HFFc6 (cell line): ENCODE data around the gene MASTL. TPM values are rescaled to one million over a fixed set of nuclear protein-coding genes. Genes with fewer than 3 reads are reported as not detected.

Source experiments
- DNase-seq: peaks from one replicate; pipeline ENCODE4 v3.0.0-alpha.2; 2018
- H3K27ac Mint-ChIP-seq: 2 replicates; pipeline ENCODE4 v1.8.0; 2020; ENCODE audit warnings: mild to moderate bottlenecking, mixed read lengths
- H3K27me3 Mint-ChIP-seq: 2 replicates; pipeline ENCODE4 v1.8.0; 2021; ENCODE audit warnings: mild to moderate bottlenecking, moderate library complexity, mixed read lengths; ENCODE audit not compliant: insufficient read depth
- H3K36me3 Mint-ChIP-seq: 2 replicates; pipeline ENCODE4 v1.8.0; 2021; ENCODE audit warnings: low read depth, mixed read lengths
- H3K4me1 Mint-ChIP-seq: 2 replicates; pipeline ENCODE4 v1.8.0; 2020; ENCODE audit warnings: low read depth, mixed read lengths
- H3K4me3 Mint-ChIP-seq: 2 replicates; pipeline ENCODE4 v1.8.0; 2020; ENCODE audit warnings: mild to moderate bottlenecking, moderate library complexity, mixed read lengths
- H3K9me3 Mint-ChIP-seq: 2 replicates; pipeline ENCODE4 v1.8.0; 2020; ENCODE audit warnings: mild to moderate bottlenecking, mixed read lengths
- CTCF ChIP-seq: fragments of 200-600 bp; sonication (generic); IDR thresholded peaks from 2 replicates; pipeline ENCODE4 v1.5.0; 2021; ENCODE audit warnings: antibody characterized with exemption, mild to moderate bottlenecking
- total RNA-seq, 6 experiments: library from RNA; stranded (reverse); fragmentation: NEBNext Ultra II Directional; extraction: Animal tissue kit (Norgen Biotek cat#: 25700); gene quantifications; 2 replicates in 1 of 6; 3 replicates in 5 of 6; pipeline ENCODE4 v1.2.3, GENCODE V29; 2021

The MASTL gene
- total RNA-seq, 6 experiments from 2014 or later = 8.2 to 14.3 (median 13.0) TPM

GRCh38 chr10:27192284-27192683 is 37.1 kb downstream of the MASTL start:
- Mint-ChIP-seq H3K27ac (peak overlapping the region; percentile 86), H3K4me1 (peaks cover 18% of the 10 kb centered on the region), H3K4me3 (peak overlapping the region; percentile 27; the same call in 1 of the 2 replicates), H3K27me3 (no peaks in the 10 kb centered on the region; the same call in 1 of the 2 replicates), H3K9me3 (no peaks in the 10 kb centered on the region), H3K36me3 (no peaks in the 10 kb centered on the region)
- peak; percentile 92 for DNase-seq
- TF ChIP-seq CTCF = no peak

GRCh38 chr10:27197980-27198620 is 42.9 kb downstream of the MASTL start:
- no peak for DNase-seq
- H3K27me3 Mint-ChIP-seq = no peaks in the 10 kb centered on the region

GRCh38 chr10:27203806-27204205 is 48.7 kb downstream of the MASTL start:
- peaks cover 10% of the 10 kb centered on the region for H3K36me3 Mint-ChIP-seq
- H3K4me1 Mint-ChIP-seq = no peaks in the 10 kb centered on the region
- H3K27ac Mint-ChIP-seq = no peak overlapping the region
- no peaks in the 10 kb centered on the region for H3K9me3 Mint-ChIP-seq
- DNase-seq = no peak
- TF ChIP-seq CTCF = no peak
- no peak overlapping the region for H3K4me3 Mint-ChIP-seq
- H3K27me3 Mint-ChIP-seq = no peaks in the 10 kb centered on the region

More at GRCh38 chr10:27197980-27198620, 42.9 kb downstream of the MASTL start:
- Mint-ChIP-seq H3K4me1 (no peaks in the 10 kb centered on the region), H3K27ac (no peak overlapping the region), H3K4me3 (no peak overlapping the region), H3K9me3 (no peaks in the 10 kb centered on the region), H3K36me3 (peaks cover 5% of the 10 kb centered on the region; the same call in 1 of the 2 replicates)
- no peak for TF ChIP-seq CTCF

- Mint-ChIP-seq H3K4me3 (no peak overlapping the region), H3K27me3 (no peaks in the 10 kb centered on the region), H3K27ac (no peak overlapping the region), H3K4me1 (no peaks in the 10 kb centered on the region), H3K9me3 (no peaks in the 10 kb centered on the region), H3K36me3 (peaks cover 9% of the 10 kb centered on the region)
- no peak for TF ChIP-seq CTCF
- no peak for DNase-seq
These were observed 52.2 kb downstream of the MASTL start for GRCh38 chr10:27207350-27207749.

- Mint-ChIP-seq H3K27ac (no peak overlapping the region; the same call in 1 of the 2 replicates), H3K4me3 (no peak overlapping the region), H3K4me1 (no peaks in the 10 kb centered on the region), H3K36me3 (peaks cover 7% of the 10 kb centered on the region; the same call in 1 of the 2 replicates), H3K27me3 (no peaks in the 10 kb centered on the region), H3K9me3 (no peaks in the 10 kb centered on the region)
- peak; percentile 9 for DNase-seq
- peak; percentile 88 for TF ChIP-seq CTCF
These were observed 68.8 kb downstream of the MASTL start for GRCh38 chr10:27223964-27224363.
